Rectal smooth muscle tissue (tissue), 1 donor: ENCODE data around the gene CHAF1A.
A peak's percentile ranks its signal among the peaks of the same experiment; 100 is the strongest.

Experiments
- H3K27ac ChIP-seq: one replicate; pipeline ENCODE4 v1.7.0; 2013; ENCODE audit warnings: low read depth, low read length, inconsistent platforms
- H3K27me3 ChIP-seq: one replicate; pipeline ENCODE4 v1.7.0; 2013; ENCODE audit warnings: low read length; ENCODE audit not compliant: control insufficient read depth, insufficient read depth
- H3K36me3 ChIP-seq: one replicate; pipeline ENCODE4 v1.7.0; 2013; ENCODE audit warnings: low read length; ENCODE audit not compliant: control insufficient read depth, insufficient read depth
- H3K4me1 ChIP-seq: one replicate; pipeline ENCODE4 v1.7.0; 2013; ENCODE audit warnings: low read length; ENCODE audit not compliant: control insufficient read depth, insufficient read depth
- H3K4me3 ChIP-seq: one replicate; pipeline ENCODE4 v1.7.0; 2013; ENCODE audit warnings: low read length
- H3K9ac ChIP-seq: one replicate; pipeline ENCODE4 v1.7.0; 2013; ENCODE audit warnings: low read length

Gene CHAF1A

DNA sequence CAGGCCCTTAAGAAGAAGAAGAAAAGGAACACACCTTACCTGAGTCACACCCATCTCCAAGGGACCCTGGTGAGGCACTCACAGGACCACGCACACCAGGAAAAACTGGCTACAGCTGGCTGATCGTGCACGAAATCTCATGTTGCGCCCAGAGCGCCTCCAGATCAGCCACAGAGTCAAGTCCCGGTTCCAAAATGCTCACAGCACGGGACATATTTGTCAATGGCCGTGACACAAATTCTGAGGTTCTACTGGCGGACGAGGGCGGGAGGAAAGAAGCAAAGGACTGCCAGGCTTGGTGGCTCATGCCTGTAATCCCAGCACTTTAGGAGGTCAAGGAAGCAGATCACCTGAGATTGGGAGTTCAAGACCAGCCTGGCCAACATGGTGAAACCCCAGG, 23.6 kb upstream of the CHAF1A start:
- Histone ChIP-seq H3K9ac (no peak overlapping the region), H3K27me3 (no peaks in the 10 kb centered on the region), H3K4me1 (peaks cover 24% of the 10 kb centered on the region), H3K27ac (no peak overlapping the region), H3K36me3 (peaks cover 6% of the 10 kb centered on the region), H3K4me3 (no peak overlapping the region)

DNA sequence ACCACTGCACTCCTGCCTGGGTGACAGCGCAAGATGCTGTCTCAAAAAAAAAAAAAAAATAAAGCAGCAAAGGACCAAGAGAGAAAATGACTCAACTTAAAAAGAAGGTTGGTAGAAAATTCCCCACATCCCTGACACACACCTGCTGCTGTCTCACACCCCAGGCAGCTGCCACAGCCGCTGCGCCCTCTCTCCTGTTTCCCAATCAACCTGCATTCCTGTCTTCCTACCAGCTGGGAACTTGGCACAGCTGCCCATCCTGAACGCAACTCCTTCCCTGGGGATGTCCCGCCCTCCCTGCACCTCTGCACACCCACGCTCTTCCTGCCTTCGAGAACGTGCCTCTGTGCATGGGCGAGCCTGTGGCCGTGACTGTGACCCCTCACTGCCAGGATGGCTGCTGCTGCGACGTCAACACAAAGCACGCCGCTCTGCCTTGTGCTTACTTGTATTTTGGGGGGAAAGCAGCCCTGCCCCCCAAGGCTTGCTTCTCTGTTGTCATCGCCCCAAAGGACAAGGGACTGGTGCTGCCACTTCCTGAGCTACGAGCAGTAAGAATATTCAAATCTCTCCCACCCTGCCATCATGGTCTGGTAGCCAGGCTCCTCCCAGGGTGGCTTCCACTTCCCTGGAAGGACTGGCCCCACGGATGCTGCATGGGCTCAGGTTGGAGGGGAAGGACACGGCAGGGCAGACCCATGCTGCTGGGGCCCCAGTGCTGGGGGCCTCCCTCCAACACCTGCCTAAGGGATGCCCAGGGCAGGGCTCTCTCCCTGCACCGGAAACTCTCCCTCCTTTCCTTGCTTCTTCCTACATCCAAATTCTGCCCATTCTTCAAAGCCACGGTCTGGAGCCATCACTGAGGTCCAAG, 22.8 kb upstream of the CHAF1A start:
- H3K27ac ChIP-seq = no peak overlapping the region
- H3K27me3 ChIP-seq = no peaks in the 10 kb centered on the region
- no peak overlapping the region for H3K9ac ChIP-seq
- H3K36me3 ChIP-seq = peaks cover 6% of the 10 kb centered on the region
- no peak overlapping the region for H3K4me3 ChIP-seq
- peaks cover 21% of the 10 kb centered on the region for H3K4me1 ChIP-seq

DNA sequence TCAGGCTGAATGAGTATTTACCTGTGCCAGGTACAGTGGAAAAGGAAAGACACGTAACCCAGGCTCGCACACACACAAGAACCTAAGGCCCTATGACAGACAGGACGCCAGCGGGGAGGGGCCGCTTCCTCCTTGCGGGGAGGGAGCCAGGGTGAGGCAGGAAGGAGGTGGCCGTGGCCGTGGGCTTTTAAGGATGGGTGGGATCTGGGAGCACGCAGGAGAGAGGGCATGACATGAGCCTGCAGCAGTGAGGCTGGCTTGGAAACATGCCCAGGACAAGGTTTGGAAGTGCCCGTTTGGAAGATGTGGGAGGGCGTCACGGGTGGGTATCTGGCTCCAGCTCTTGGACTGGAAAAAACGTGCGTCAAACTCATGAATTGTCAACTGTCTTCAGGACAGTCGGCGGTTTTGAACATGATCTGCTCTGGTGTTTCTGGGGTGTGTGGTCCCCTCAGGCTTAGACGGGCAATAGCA, 22.1 kb upstream of the CHAF1A start:
- H3K9ac ChIP-seq = no peak overlapping the region
- H3K4me1 ChIP-seq = peaks cover 15% of the 10 kb centered on the region
- no peaks in the 10 kb centered on the region for H3K27me3 ChIP-seq
- peaks cover 8% of the 10 kb centered on the region for H3K36me3 ChIP-seq
- no peak overlapping the region for H3K27ac ChIP-seq
- no peak overlapping the region for H3K4me3 ChIP-seq

DNA sequence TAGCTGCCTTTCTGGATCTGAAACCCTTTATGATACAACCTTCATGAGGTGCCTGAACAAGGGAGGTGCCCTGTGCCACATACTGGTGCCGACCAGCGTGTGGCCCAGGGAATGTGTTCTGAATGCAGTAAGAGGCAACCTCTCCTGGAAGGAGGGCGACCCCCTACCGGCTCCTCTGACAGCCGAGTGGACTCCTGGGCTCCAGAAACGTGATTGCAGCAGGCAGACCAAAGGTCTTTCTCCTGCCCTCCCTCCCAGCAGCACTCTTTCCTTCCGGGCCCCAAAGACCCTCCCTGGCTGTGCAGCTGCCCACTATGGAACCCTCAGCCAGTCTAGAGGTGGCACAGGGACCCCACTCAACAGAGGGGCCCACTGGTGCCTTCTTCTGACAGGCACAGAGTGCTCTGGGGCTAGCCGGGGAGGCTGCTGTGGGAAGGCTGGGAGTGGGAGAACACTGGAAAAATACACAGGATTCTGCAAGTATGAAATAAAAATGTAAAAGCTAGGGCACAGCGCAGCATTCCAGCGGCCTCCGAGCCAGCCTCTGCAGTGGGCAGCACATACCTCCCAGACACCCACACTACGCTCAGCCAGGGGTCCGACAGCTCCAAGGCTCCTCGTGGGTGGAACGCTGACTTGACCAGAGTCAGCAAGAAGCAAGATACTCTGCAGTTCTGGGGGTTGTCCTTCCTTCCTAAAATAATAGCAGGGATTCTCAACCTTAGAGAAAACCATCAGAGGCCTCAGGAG, 17.0 kb upstream of the CHAF1A start:
- Histone ChIP-seq H3K4me3 (no peak overlapping the region), H3K27ac (no peak overlapping the region), H3K36me3 (peaks cover 8% of the 10 kb centered on the region), H3K4me1 (peaks cover 20% of the 10 kb centered on the region), H3K9ac (no peak overlapping the region), H3K27me3 (no peaks in the 10 kb centered on the region)

DNA sequence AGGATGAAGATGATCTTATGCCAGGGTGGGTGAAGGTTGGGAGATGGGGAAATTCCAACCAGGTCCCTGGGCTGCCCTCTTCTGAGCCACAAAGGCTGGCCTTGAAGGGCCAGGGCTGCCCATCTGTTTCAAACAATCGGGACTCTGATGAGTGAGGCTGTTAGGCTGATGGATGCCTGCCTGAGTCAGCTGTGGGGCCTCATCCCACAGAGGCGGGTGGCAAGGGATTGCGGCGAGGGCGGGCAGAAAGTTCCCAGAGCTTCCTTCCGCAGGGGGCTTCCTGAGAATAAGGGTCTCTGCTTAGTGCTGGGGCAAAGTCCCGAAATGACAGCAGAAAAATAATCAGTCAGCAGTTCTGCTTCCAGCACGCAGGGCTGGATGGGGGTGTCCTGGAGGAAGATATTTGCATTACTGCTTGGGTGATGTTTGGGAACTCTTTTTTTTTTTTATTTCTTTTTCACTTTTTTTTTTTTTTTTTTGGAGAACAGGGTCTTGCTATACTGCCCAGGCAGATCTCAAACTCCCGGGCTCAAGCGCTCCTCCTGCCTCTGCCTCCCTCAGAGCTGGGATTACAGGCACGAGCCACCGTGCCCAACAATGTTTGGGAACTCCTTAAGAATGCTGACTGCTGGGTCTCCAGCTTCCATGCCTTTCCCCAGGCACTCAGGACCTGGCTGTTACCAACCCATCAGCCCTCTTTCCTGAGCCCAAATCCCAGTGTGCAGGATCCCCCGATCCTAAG, 16.2 kb upstream of the CHAF1A start:
- no peaks in the 10 kb centered on the region for H3K27me3 ChIP-seq
- H3K36me3 ChIP-seq = peaks cover 8% of the 10 kb centered on the region
- H3K27ac ChIP-seq = no peak overlapping the region
- no peak overlapping the region for H3K4me3 ChIP-seq
- H3K4me1 ChIP-seq = peaks cover 27% of the 10 kb centered on the region
- no peak overlapping the region for H3K9ac ChIP-seq

DNA sequence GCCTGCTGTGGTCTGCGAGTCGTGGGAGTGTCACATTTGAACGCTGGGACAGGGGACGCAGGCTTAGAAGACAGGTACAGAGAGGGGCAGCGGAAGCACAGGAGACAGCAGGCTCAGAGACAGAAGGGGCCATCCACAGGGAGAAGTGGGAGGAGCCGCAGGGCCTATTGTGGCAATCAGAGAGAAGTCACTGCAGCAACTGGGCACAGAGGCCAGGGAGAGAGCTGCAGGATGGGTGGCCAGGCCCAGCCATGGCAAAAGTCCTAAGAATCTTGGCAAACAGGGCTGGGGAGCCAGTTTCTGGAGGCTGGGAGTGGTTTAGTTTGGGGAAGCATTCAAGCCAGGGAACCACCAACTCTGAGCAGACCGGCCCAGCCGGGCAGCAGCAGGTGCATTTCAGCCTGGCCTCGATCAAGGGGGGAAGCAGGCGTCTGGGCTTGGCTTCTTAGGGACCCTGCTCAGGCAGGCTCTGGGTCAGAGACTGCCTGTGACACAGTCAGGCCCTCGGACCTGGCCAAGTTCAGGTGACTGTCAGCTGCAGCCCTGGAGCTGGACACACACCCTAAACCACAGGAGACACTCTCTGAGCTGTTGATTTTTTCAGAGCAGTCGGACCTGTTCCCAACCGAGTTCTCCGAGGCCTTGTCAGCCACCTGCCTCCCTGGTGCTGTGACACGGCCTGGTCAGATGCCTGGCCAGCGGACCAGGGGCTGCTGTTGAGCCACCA, 13.9 kb upstream of the CHAF1A start:
- H3K9ac ChIP-seq = no peak overlapping the region
- no peak overlapping the region for H3K4me3 ChIP-seq
- no peaks in the 10 kb centered on the region for H3K27me3 ChIP-seq
- peaks cover 34% of the 10 kb centered on the region for H3K4me1 ChIP-seq
- H3K36me3 ChIP-seq = peaks cover 6% of the 10 kb centered on the region
- peak overlapping the region; percentile 23 for H3K27ac ChIP-seq

DNA sequence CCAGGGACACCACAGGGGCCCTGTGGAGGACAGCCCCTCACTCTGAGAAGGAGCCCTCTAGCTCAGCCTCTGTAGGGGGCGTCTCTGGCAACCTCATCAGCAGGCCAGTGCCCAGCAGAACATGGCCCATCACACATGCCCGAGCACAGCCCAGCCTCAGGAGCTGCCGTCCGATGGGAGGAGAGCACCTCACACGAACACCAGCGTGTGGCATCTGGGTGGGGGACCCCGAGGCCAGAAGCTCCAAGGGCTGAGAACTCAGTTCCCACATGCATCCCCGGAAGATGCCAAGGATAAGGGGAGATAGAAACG, 13.4 kb upstream of the CHAF1A start:
- peak overlapping the region; percentile 6 for H3K27ac ChIP-seq
- peaks cover 2% of the 10 kb centered on the region for H3K36me3 ChIP-seq
- no peak overlapping the region for H3K9ac ChIP-seq
- H3K4me3 ChIP-seq = no peak overlapping the region
- H3K27me3 ChIP-seq = no peaks in the 10 kb centered on the region
- peaks cover 34% of the 10 kb centered on the region for H3K4me1 ChIP-seq

DNA sequence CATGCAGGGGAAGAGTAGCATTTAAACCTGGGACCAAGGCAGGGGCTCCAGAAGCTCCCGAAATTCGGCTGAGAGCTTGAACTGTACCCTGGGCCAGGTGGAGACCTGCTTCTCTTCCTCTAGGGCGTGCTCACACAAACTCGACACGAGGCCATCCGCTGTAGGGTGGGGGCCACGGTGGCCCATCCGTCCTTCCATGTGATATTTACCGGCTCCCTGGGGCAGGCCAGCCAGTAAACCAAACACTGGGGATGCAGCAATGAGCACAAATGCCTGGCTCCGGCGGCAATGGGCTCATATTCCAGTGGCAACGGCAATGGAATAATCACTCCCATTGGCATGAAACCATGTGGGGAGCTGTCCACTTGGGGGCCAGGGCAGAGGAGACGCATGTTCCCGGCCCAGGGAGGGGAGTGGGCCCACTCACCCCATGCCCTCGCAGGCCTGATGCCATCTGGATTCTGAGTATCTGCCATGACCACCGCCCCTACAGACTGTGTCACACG, 12.9 kb upstream of the CHAF1A start:
- Histone ChIP-seq H3K27ac (peak overlapping the region; percentile 86), H3K9ac (no peak overlapping the region), H3K36me3 (peaks cover 2% of the 10 kb centered on the region), H3K4me1 (peaks cover 39% of the 10 kb centered on the region), H3K27me3 (no peaks in the 10 kb centered on the region), H3K4me3 (peak overlapping the region; percentile 41)

DNA sequence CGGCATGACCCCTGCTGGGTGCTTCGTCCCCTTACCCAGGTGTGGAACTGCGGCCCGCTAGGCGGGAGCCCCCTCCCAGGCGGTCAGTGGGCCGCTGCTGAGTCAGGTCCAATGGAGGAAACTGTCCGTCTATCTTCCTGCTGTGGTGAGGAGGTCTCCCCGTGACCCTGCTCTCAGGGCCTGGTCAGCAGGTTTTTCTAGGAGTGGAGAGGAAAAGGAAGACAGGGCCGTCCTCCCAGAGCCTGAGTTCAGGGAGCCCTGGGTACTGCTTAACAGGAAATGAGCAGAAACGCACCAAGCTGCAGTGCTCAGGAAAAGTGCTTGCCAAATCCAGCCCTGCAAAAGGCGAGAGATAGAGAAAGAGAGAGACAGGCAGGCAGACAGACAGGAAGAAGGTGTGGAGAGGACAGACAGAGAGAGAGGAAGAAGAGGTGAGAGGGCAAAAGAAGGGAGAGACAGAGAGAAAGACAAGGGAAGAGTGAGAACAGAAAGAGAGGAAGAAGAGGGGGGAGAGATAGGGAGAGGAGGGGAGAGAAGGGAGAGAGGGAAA, 12.3 kb upstream of the CHAF1A start:
- peaks cover 41% of the 10 kb centered on the region for H3K4me1 ChIP-seq
- peak overlapping the region; percentile 41 for H3K4me3 ChIP-seq

DNA sequence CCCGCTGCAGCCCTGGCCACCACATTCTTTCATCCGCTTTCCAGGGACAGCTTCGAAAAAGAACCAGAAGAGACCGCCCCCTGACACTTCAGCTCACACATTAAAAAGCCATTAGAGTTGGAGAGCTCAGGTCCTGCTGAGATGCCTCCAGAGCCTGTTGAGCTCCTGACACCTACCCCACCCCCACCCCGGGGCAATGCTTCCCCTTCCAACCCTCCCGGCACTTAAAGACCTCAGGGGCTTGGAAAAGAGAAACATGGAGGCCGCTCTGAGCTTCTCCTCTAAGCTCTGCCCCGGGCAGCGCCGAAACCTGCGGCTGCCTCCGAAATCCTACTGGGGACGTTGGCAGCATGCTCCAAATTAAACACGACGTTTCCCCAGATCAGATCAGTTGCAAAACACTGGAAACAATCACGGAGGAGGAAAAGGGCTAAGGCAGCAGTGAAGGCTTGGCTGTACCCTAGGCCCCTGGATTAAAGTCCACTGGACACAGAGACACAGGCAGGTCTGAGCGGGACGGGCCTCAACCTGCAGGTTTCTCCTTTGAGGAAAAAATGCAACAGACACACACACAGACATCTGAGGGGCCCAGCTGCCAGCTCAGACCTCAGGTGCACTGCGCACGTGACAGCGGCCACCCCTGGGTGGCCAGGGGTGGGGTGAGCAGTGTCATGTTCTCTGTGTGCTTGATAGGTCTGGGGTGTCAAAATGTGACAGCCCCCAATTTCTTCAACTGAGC, 11.7 kb upstream of the CHAF1A start:
- H3K27me3 ChIP-seq = no peaks in the 10 kb centered on the region
- no peak overlapping the region for H3K9ac ChIP-seq
- peak overlapping the region; percentile 41 for H3K4me3 ChIP-seq
- peaks cover 41% of the 10 kb centered on the region for H3K4me1 ChIP-seq
- peak overlapping the region; percentile 86 for H3K27ac ChIP-seq
- peaks cover 7% of the 10 kb centered on the region for H3K36me3 ChIP-seq

More for the DNA sequence above, 12.3 kb upstream of the CHAF1A start:
- Histone ChIP-seq H3K36me3 (peaks cover 4% of the 10 kb centered on the region), H3K27me3 (no peaks in the 10 kb centered on the region), H3K9ac (no peak overlapping the region), H3K27ac (peak overlapping the region; percentile 86)

DNA sequence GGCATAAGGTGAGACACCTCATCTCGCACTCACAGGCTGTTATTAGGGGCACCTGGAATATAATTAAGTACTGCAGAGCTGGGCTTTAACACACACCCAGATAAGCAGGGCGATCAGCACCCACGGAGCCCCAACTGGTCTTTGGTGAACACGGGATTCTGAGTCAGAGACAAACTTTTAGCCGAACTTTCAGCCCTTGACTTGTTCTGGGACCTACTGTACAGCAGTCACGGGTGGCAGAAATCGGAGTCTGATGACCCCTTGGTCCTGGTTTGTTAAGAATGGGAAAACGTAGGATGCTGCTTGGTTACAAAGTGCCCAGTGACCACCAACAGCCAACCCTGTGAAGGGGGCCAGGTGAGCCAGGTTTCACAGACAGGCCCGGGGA, 11.1 kb upstream of the CHAF1A start:
- H3K27me3 ChIP-seq = no peaks in the 10 kb centered on the region
- peaks cover 41% of the 10 kb centered on the region for H3K4me1 ChIP-seq
- H3K27ac ChIP-seq = peak overlapping the region; percentile 86
- peak overlapping the region; percentile 25 for H3K4me3 ChIP-seq
- H3K9ac ChIP-seq = no peak overlapping the region
- H3K36me3 ChIP-seq = peaks cover 9% of the 10 kb centered on the region
